Upper lobe of right lung (tissue), 1 donor: ENCODE results near the gene CAPZB. TPM values are rescaled to one million over a fixed set of nuclear protein-coding genes. Genes with fewer than 3 reads are reported as not detected.

ENCODE experiments used
- ATAC-seq: fragments of 200-7000 bp; cut with Tn5 transposase; one replicate; pipeline ENCODE4 v1.9.1; 2020; ENCODE audit warnings: mild to moderate bottlenecking, moderate library complexity
- DNase-seq: peaks from one replicate; pipeline ENCODE4 v3.0.0-alpha.2; 2020
- H3K27ac ChIP-seq: fragments of 200-600 bp; one replicate; pipeline ENCODE4 v1.8.0; 2022
- H3K27me3 ChIP-seq: fragments of 200-600 bp; one replicate; pipeline ENCODE4 v1.8.0; 2022; ENCODE audit warnings: mild to moderate bottlenecking
- H3K36me3 ChIP-seq: fragments of 200-600 bp; one replicate; pipeline ENCODE4 v1.8.0; 2022
- H3K4me1 ChIP-seq: fragments of 200-600 bp; one replicate; pipeline ENCODE4 v1.8.0; 2022
- H3K4me3 ChIP-seq: fragments of 200-600 bp; one replicate; pipeline ENCODE4 v1.8.0; 2022; ENCODE audit warnings: mild to moderate bottlenecking
- H3K9me3 ChIP-seq: fragments of 200-600 bp; one replicate; pipeline ENCODE4 v1.8.0; 2022
- CTCF ChIP-seq: fragments of 200-600 bp; IDR thresholded peaks from one replicate; pipeline ENCODE4 v1.8.0; 2022; ENCODE audit warnings: antibody characterized with exemption
- intact Hi-C: fragments of 100-400 bp; cut with DNase I; formaldehyde crosslinking; loops from one replicate; pipeline ENCODE4 v1.11.0; 2022
- total RNA-seq: library from RNA; stranded (reverse); fragmentation: NEBNext Ultra II Directional; extraction: Animal tissue kit (Norgen Biotek cat#: 25700); gene quantifications from one replicate; pipeline ENCODE4 v1.2.1, GENCODE V29; 2021
- donor health status: DM: no; HTN: yes; CAD: no; lungs with severe emphysema.

CAPZB gene
- total RNA-seq, 1 donor from 2014 or later: 237 TPM

GRCh38 chr1:19462781-19463503 lies 22.4 kb downstream of the CAPZB start:
- Histone ChIP-seq H3K4me3 (no peak overlapping the region), H3K27ac (peak overlapping the region; percentile 63), H3K27me3 (no peaks in the 10 kb centered on the region), H3K36me3 (no peaks in the 10 kb centered on the region), H3K9me3 (no peaks in the 10 kb centered on the region), H3K4me1 (peaks cover 61% of the 10 kb centered on the region)
- intact Hi-C loops: no loop called here
- peak; percentile 62 for ATAC-seq
- no peak for DNase-seq
- no peak for TF ChIP-seq CTCF

- Histone ChIP-seq H3K4me3 (no peak overlapping the region), H3K4me1 (peaks cover 63% of the 10 kb centered on the region), H3K27ac (no peak overlapping the region), H3K36me3 (no peaks in the 10 kb centered on the region), H3K9me3 (no peaks in the 10 kb centered on the region), H3K27me3 (no peaks in the 10 kb centered on the region)
- DNase-seq (no peak), ATAC-seq (no peak)
- intact Hi-C loops: no loop called here
- TF ChIP-seq CTCF: no peak
Observed at GRCh38 chr1:19461220-19461554, 24.2 kb downstream of the CAPZB start.

- DNase-seq: no peak
- intact Hi-C loops: no loop called here
- Histone ChIP-seq H3K36me3 (no peaks in the 10 kb centered on the region), H3K27ac (no peak overlapping the region), H3K9me3 (no peaks in the 10 kb centered on the region), H3K27me3 (no peaks in the 10 kb centered on the region), H3K4me3 (no peak overlapping the region), H3K4me1 (peaks cover 63% of the 10 kb centered on the region)
- no peak for ATAC-seq
- TF ChIP-seq CTCF: no peak
Observed at GRCh38 chr1:19460535-19461219, 24.7 kb downstream of the CAPZB start.

GRCh38 chr1:19458815-19459417 lies 26.4 kb downstream of the CAPZB start:
- ATAC-seq: no peak
- H3K4me1 ChIP-seq: peaks cover 73% of the 10 kb centered on the region
- TF ChIP-seq CTCF: no peak
- H3K27me3 ChIP-seq: no peaks in the 10 kb centered on the region
- no peaks in the 10 kb centered on the region for H3K9me3 ChIP-seq
- no peak for DNase-seq
- H3K36me3 ChIP-seq: no peaks in the 10 kb centered on the region
- no peak overlapping the region for H3K4me3 ChIP-seq
- intact Hi-C loops: no loop called here
- no peak overlapping the region for H3K27ac ChIP-seq

- no peak for TF ChIP-seq CTCF
- no peak overlapping the region for H3K27ac ChIP-seq
- DNase-seq (no peak), ATAC-seq (no peak)
- H3K4me3 ChIP-seq: no peak overlapping the region
- H3K36me3 ChIP-seq: no peaks in the 10 kb centered on the region
- no peaks in the 10 kb centered on the region for H3K27me3 ChIP-seq
- H3K9me3 ChIP-seq: no peaks in the 10 kb centered on the region
- peaks cover 76% of the 10 kb centered on the region for H3K4me1 ChIP-seq
- intact Hi-C loops: no loop called here
Observed at GRCh38 chr1:19457607-19458006, 27.7 kb downstream of the CAPZB start.
